Thoracic aorta (tissue), 2 donors: Measurements from ENCODE around the gene BNIPL. TPM values are rescaled to one million over a fixed set of nuclear protein-coding genes. Genes with fewer than 3 reads are reported as not detected.

Experiments used
- ATAC-seq: fragments of 150-250 bp; one replicate; pipeline ENCODE4 v1.8.0; 2017; ENCODE audit warnings: low read depth; ENCODE audit not compliant: insufficient number of reproducible peaks, low FRiP score
- DNase-seq: peaks from one replicate; pipeline ENCODE4 v3.0.0-alpha.2; 2020; ENCODE audit warnings: low spot score
- H3K27ac ChIP-seq, 2 donors: fragments of 200-600 bp; sonication (generic); 1 replicate in 1 of 2; 2 replicates in 1 of 2; pipeline ENCODE4 v1.5.1; 2016; ENCODE audit warnings: mild to moderate bottlenecking in 2 of 2, moderate library complexity in 2 of 2
- H3K27me3 ChIP-seq: fragments of 200-600 bp; sonication (generic); replicated peaks from 2 replicates; pipeline ENCODE4 v1.6.0; 2016; ENCODE audit warnings: mild to moderate bottlenecking; ENCODE audit not compliant: insufficient read depth
- H3K36me3 ChIP-seq: fragments of 200-600 bp; sonication (generic); one replicate; pipeline ENCODE4 v1.5.1; 2016
- H3K4me1 ChIP-seq, 2 donors: fragments of 200-600 bp; sonication (generic); 1 replicate in 1 of 2; 2 replicates in 1 of 2; pipeline versions ENCODE4 v1.5.1 to v1.6.0; 2016; ENCODE audit warnings: low read depth in 2 of 2, mild to moderate bottlenecking in 1 of 2; ENCODE audit not compliant: control insufficient read depth in 1 of 2
- H3K4me3 ChIP-seq: fragments of 200-600 bp; sonication (generic); 2 replicates; pipeline ENCODE4 v1.5.1; 2016; ENCODE audit warnings: mild to moderate bottlenecking
- H3K9me3 ChIP-seq: fragments of 200-600 bp; sonication (generic); 2 replicates; pipeline ENCODE4 v1.5.1; 2016
- total RNA-seq, 2 donors: library from RNA; depleted of rRNA; stranded (reverse); fragments of >200 nt; gene quantifications; one replicate each; pipeline versions ENCODE4 v1.1.0 to v1.2.3, GENCODE V29; 2016
- TF ChIP-seq, protein P1 (sequence below): fragments of 200-600 bp; sonication (generic); IDR thresholded peaks from one replicate; pipeline ENCODE4 v1.5.1; 2019; ENCODE audit warnings: antibody characterized with exemption

Gene BNIPL
- total RNA-seq, 2 donors from 2014 or later, result 0.14 to 2.6 TPM

DNA sequence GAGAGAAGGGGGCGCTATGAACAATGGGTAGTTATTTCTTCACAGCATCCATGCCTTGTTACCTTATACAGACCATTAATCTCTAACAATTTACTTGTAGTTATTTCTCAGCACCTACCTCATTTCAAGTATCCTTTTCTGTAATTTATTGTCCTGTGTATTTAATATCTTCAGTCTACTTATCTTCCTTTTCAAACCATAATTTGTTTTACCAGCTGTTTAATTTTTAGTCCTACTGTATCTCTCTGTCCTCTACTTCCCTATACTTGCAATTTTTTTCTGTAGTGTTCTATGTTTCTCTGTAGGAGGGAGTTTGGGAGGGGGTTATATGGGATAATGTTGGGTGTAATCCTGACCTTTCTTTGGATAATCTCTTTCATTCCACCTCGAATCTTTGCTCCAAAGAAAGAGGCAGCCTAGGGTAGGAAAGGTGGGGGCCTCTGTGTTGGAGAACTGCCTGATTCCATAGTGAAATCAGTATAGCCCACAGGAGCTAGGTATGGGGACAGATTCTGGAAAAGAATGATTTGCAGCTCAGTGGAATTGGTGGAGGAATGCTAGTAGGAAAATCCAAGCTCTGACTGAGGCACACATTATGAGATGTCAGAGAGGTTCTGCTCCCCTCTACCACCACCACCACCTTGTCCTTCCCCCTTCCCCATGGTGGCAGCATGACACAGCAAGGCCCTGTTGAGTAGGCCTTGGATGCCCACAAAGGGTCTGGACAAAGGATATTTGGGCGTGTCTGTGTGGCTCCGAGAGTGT, 24.5 kb downstream of the BNIPL start:
- H3K27me3 ChIP-seq, result no peaks in the 10 kb centered on the region
- ATAC-seq, result no peak
- H3K4me3 ChIP-seq, result peak overlapping the region; percentile 100
- peak overlapping the region; percentile 94 to 99 for H3K27ac ChIP-seq
- no peak for DNase-seq
- H3K36me3 ChIP-seq, result peaks cover 2% of the 10 kb centered on the region
- no peaks in the 10 kb centered on the region for H3K9me3 ChIP-seq
- TF ChIP-seq, protein P1, sequence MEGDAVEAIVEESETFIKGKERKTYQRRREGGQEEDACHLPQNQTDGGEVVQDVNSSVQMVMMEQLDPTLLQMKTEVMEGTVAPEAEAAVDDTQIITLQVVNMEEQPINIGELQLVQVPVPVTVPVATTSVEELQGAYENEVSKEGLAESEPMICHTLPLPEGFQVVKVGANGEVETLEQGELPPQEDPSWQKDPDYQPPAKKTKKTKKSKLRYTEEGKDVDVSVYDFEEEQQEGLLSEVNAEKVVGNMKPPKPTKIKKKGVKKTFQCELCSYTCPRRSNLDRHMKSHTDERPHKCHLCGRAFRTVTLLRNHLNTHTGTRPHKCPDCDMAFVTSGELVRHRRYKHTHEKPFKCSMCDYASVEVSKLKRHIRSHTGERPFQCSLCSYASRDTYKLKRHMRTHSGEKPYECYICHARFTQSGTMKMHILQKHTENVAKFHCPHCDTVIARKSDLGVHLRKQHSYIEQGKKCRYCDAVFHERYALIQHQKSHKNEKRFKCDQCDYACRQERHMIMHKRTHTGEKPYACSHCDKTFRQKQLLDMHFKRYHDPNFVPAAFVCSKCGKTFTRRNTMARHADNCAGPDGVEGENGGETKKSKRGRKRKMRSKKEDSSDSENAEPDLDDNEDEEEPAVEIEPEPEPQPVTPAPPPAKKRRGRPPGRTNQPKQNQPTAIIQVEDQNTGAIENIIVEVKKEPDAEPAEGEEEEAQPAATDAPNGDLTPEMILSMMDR, result no peak
- peaks cover 19 to 52% of the 10 kb centered on the region in 2 donors for H3K4me1 ChIP-seq

DNA sequence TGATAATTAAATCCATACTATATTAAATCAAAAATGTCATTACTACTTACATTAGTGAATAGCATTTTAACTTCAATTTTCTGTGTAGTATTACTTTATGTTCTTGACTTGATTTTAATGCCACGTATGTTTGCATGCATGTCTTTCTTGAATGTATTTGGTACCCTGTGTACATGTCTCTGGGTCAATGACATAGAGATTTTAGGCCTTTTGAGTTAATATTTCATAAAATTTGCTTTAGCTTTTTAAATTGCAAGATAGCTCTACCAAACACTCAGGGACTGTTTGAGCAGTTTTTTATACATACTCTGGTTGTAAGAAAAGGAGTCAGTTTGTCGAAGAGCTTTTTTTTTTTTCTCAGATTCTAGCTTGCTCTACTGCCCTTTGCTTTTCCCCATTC, 25.3 kb downstream of the BNIPL start:
- H3K27ac ChIP-seq, result peak overlapping the region in 1 of 2 donors; percentile 65
- H3K27me3 ChIP-seq, result no peaks in the 10 kb centered on the region
- TF ChIP-seq, protein P1, result no peak
- H3K9me3 ChIP-seq, result no peaks in the 10 kb centered on the region
- DNase-seq (no peak), ATAC-seq (no peak)
- H3K4me3 ChIP-seq, result no peak overlapping the region
- H3K4me1 ChIP-seq, result peaks cover 11 to 43% of the 10 kb centered on the region in 2 donors
- H3K36me3 ChIP-seq, result no peaks in the 10 kb centered on the region

DNA sequence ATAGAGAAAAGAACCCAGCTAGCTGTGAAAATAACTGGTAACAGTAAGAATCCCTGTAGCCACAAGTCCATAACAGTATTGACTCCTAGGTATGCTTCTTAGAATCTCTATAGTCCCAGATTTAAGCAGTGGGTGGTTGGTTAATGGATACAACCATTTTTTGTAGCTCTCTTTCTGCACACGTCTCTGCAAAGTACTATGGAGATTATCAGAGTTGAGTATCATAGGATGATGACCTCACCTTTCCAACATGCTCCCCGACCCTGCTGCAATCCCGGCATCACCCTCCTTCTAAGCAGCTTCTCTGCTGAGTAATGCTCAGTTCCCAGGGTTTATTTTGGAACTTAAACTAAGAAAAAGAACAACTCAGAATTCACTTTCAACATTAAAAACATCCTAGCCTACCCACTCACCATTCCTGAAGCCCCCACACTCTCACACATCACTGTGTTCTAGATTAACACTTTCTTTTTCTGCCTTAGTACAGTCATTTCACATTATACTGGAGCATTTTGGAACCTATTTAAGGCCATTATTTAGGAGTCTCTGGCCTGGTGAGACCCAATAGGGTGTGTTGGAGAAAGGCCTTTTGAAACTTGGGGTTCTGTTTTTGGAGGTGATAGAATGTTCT, 26.5 kb downstream of the BNIPL start:
- Histone ChIP-seq H3K36me3 (no peaks in the 10 kb centered on the region), H3K4me1 (peaks cover 4 to 32% of the 10 kb centered on the region in 2 donors), H3K27me3 (no peaks in the 10 kb centered on the region), H3K27ac (peak overlapping the region; percentile 65 to 71), H3K9me3 (no peaks in the 10 kb centered on the region), H3K4me3 (no peak overlapping the region)
- DNase-seq (no peak), ATAC-seq (peak; percentile 52)
- TF ChIP-seq, protein P1, result no peak

DNA sequence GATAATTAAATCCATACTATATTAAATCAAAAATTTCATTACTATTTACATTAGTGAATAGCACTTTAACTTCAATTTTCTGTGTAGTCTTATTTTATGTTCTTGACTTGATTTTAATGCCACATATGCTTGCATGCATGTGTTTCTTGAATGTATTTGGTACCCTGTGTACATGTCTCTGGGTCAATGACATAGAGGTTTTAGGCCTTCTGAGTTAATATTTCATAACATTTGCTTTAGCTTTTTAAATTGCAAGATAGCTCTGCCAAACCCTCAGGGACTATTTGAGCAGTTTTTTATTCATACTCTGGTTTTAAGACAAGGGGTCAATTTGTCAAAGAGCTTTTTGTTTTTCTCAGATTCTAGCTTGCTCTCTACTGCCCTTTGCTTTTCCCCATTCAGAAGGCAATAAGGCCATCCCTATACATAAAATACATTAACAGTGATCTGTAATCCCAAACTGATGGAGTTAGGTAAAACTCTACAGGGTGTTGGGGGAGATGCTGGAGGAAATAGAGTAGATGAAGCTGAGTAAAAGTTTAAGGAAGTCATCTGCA, 28.8 kb downstream of the BNIPL start:
- no peak for DNase-seq
- Histone ChIP-seq H3K9me3 (no peaks in the 10 kb centered on the region), H3K4me1 (peaks cover 4 to 33% of the 10 kb centered on the region in 2 donors), H3K27me3 (no peaks in the 10 kb centered on the region), H3K27ac (no peak overlapping the region), H3K4me3 (no peak overlapping the region), H3K36me3 (no peaks in the 10 kb centered on the region)
- no peak for ATAC-seq
- TF ChIP-seq, protein P1, result no peak

DNA sequence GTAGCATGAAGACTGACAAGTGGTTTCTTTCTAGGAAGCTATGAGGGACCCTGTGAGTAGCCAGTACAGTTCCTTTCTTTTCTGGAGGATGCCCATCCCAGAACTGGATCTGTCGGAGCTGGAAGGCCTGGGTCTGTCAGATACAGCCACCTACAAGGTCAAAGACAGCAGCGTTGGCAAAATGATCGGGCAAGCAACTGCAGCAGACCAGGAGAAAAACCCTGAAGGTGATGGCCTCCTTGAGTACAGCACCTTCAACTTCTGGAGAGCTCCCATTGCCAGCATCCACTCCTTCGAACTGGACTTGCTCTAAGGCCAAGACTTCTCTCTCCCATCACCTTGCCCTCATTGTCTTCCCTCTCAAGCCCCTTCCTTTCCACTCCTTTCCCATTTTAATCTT, 30.8 kb downstream of the BNIPL start:
- Histone ChIP-seq H3K4me3 (no peak overlapping the region), H3K9me3 (no peaks in the 10 kb centered on the region), H3K36me3 (no peaks in the 10 kb centered on the region), H3K27ac (no peak overlapping the region), H3K4me1 (peaks cover 0 to 25% of the 10 kb centered on the region in 2 donors), H3K27me3 (no peaks in the 10 kb centered on the region)
- ATAC-seq (no peak), DNase-seq (no peak)
- TF ChIP-seq, protein P1, result no peak
